ENCODE data around the gene MAL. TPM values are rescaled to one million over a fixed set of nuclear protein-coding genes. Genes with fewer than 3 reads are reported as not detected.

The MAL gene
- total and polyA plus RNA-seq, 2 experiments from 2014 or later, result not detected

- Histone ChIP-seq H3K4me1 (ENCODE audit: low read depth) (no peaks in the 10 kb centered on the region), H3K27me3 (peaks cover 13% of the 10 kb centered on the region), H3K4me3 (no peak overlapping the region), H3K36me3 (no peaks in the 10 kb centered on the region), H3K27ac (no peak overlapping the region), H3K9me3 (ENCODE audit: low read depth) (no peaks in the 10 kb centered on the region)
- TF ChIP-seq, protein P1, sequence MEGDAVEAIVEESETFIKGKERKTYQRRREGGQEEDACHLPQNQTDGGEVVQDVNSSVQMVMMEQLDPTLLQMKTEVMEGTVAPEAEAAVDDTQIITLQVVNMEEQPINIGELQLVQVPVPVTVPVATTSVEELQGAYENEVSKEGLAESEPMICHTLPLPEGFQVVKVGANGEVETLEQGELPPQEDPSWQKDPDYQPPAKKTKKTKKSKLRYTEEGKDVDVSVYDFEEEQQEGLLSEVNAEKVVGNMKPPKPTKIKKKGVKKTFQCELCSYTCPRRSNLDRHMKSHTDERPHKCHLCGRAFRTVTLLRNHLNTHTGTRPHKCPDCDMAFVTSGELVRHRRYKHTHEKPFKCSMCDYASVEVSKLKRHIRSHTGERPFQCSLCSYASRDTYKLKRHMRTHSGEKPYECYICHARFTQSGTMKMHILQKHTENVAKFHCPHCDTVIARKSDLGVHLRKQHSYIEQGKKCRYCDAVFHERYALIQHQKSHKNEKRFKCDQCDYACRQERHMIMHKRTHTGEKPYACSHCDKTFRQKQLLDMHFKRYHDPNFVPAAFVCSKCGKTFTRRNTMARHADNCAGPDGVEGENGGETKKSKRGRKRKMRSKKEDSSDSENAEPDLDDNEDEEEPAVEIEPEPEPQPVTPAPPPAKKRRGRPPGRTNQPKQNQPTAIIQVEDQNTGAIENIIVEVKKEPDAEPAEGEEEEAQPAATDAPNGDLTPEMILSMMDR (IDR thresholded peaks at IDR 0.05; ENCODE audit: low read depth, low read length), result no peak
- DNase-seq (ENCODE audit: low read depth in 1 of 2, low spot score in 1 of 2), result no peak
Measured at GRCh38 chr2:94999431-94999883, 26.1 kb upstream of the MAL start.

DNA sequence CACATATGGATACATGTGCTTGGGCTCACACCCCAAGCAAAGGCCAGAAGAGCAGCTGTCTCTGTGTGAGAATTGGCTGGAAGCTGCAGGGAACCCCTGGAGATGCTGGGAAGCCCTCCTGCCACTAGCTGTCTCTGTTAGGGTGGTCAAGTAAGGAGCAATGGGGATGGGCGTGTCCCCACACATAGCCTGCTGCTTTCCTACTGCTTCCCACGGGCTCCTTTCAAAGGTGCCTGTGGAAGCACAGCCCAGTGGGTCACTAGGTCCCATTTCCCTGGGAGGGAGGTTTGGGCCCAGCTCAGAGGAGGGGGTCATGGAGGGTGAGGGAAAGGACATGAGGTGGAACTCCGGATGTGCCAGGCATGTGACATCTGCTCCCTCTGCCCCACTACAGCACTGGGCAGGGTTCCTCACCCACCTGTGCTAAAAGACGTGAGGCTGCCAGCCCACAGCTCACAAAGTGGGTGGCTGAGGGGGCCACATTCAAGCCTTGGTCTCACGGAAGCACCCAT is 24.4 kb upstream of the MAL start:
- no peak for DNase-seq (ENCODE audit: low read depth in 1 of 2, low spot score in 1 of 2)
- Histone ChIP-seq H3K36me3 (no peaks in the 10 kb centered on the region), H3K27ac (no peak overlapping the region), H3K27me3 (peaks cover 13% of the 10 kb centered on the region), H3K4me1 (ENCODE audit: low read depth) (no peaks in the 10 kb centered on the region), H3K4me3 (no peak overlapping the region), H3K9me3 (ENCODE audit: low read depth) (no peaks in the 10 kb centered on the region)
- TF ChIP-seq, protein P1 (IDR thresholded peaks at IDR 0.05; ENCODE audit: low read depth, low read length), result no peak

DNA sequence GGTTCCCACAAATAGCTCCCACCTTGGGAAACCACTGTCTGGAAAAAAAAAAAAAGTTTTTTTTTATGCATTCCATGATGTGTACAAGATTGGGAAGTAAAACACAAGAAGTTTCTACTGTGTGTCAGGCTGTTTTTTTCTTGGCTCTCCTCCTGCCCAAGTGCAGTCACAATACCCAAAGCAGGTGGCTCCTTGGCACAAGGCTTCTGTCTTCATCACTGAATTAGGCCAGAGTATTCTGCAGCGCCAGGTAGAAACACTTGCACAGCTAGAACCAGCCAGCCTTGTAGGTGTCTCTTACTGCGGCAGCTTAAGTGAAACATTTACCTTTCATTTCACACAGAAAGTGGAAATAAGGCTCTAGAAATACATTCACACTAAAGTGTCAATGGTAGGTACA is 23.8 kb upstream of the MAL start:
- H3K9me3 ChIP-seq (ENCODE audit: low read depth), result no peaks in the 10 kb centered on the region
- no peak overlapping the region for H3K27ac ChIP-seq
- no peak for DNase-seq (ENCODE audit: low read depth in 1 of 2, low spot score in 1 of 2)
- no peaks in the 10 kb centered on the region for H3K4me1 ChIP-seq (ENCODE audit: low read depth)
- no peak overlapping the region for H3K4me3 ChIP-seq
- no peaks in the 10 kb centered on the region for H3K36me3 ChIP-seq
- TF ChIP-seq, protein P1 (IDR thresholded peaks at IDR 0.05; ENCODE audit: low read depth, low read length), result no peak
- H3K27me3 ChIP-seq, result peaks cover 13% of the 10 kb centered on the region

GRCh38 chr2:95002498-95002897 is 23.0 kb upstream of the MAL start:
- no peak overlapping the region for H3K4me3 ChIP-seq
- H3K4me1 ChIP-seq (ENCODE audit: low read depth), result no peaks in the 10 kb centered on the region
- no peak overlapping the region for H3K27ac ChIP-seq
- no peaks in the 10 kb centered on the region for H3K36me3 ChIP-seq
- DNase-seq (ENCODE audit: low read depth in 1 of 2, low spot score in 1 of 2), result no peak
- TF ChIP-seq, protein P1 (IDR thresholded peaks at IDR 0.05; ENCODE audit: low read depth, low read length), result no peak
- H3K27me3 ChIP-seq, result peaks cover 13% of the 10 kb centered on the region
- H3K9me3 ChIP-seq (ENCODE audit: low read depth), result no peaks in the 10 kb centered on the region

DNA sequence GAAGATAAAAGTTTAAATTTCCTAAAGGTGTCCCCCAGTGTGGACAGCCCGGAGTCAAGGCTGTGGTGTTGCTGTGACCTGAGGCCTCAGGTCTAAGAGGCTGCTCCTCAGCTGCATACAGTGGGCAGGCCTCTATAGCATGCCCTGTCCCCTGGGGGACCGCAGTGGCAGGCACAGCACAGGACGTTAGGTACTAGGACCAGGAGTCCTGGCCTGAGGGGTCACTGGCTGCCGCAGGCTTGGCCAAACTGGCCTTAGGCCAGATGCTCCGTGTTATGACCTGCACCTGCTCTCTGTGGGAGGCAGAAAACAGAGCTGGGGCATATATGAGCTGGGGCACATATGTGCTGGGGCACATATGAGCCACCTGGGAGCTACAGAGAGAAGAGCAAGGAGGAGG is 21.2 kb upstream of the MAL start:
- no peak overlapping the region for H3K27ac ChIP-seq
- TF ChIP-seq, protein P1 (IDR thresholded peaks at IDR 0.05; ENCODE audit: low read depth, low read length), result no peak
- DNase-seq (ENCODE audit: low read depth in 1 of 2, low spot score in 1 of 2), result no peak
- no peaks in the 10 kb centered on the region for H3K36me3 ChIP-seq
- no peak overlapping the region for H3K4me3 ChIP-seq
- no peaks in the 10 kb centered on the region for H3K9me3 ChIP-seq (ENCODE audit: low read depth)
- H3K27me3 ChIP-seq, result no peaks in the 10 kb centered on the region
- no peaks in the 10 kb centered on the region for H3K4me1 ChIP-seq (ENCODE audit: low read depth)
